Measurements from ENCODE around the gene NEB.
"Not testable (repeated sequence)": the region's sequence is repeated elsewhere in the genome, so short reads cannot be mapped to it uniquely, and the experiment has no call there.

Gene NEB

DNA sequence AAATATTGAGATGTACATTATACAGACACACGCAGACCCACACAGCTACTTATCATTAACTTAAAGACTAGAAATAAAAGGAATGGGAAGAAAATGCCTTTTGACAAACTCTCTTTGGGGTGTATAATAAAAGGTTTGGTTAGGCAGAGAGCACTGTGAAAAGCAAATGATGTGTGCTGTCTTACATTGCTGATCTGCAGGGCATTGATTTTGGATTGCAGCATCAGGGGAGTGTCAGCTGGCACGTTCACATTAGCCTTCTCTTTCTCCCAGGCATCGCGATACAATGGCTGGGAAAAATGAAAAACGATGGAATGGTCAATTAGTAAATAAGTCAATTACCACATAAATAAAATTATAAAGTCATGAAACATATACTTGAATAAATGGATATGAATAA, 131.9 kb downstream of the NEB start:
- H3K9me3 ChIP-seq (ENCODE audit: control insufficient read depth in 1 of 2, low read length in 2 of 2); H3K4me1 ChIP-seq (ENCODE audit: control insufficient read depth in 1 of 2, insufficient read depth in 2 of 2, low read length in 2 of 2); H3K27me3 ChIP-seq (ENCODE audit: control insufficient read depth in 1 of 2, insufficient read depth in 2 of 2, low read length in 2 of 2); H3K9ac ChIP-seq (ENCODE audit: low read depth in 1 of 2, low read length in 2 of 2); H3K27ac ChIP-seq (ENCODE audit: low read depth, low read length); H3K36me3 ChIP-seq (ENCODE audit: control insufficient read depth in 1 of 2, insufficient read depth in 2 of 2, low read length in 2 of 2); H3K4me3 ChIP-seq (ENCODE audit: low read depth in 1 of 2, low read length in 2 of 2): not testable (repeated sequence)

DNA sequence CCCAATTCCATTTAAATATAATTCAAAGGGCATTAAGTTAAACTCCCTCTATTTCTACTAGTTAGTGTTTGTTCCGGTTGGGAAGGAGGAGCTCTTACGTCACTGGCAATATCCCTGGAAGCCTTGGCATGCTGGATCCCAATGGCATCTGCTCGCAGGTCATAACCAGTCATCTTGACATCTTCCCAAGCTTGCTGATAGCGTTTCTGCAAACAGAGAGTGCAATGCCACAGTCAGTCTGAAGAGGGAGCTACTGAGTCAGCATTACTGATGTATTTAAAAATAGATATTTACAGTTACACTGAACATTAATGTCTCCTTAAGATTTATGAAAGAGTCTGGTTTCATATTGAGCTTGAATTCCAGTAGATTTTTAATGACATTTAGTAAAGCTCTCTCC, 132.5 kb downstream of the NEB start:
- not testable (repeated sequence) for H3K27ac ChIP-seq (ENCODE audit: low read depth, low read length); H3K4me3 ChIP-seq (ENCODE audit: low read depth in 1 of 2, low read length in 2 of 2); H3K9me3 ChIP-seq (ENCODE audit: control insufficient read depth in 1 of 2, low read length in 2 of 2); H3K36me3 ChIP-seq (ENCODE audit: control insufficient read depth in 1 of 2, insufficient read depth in 2 of 2, low read length in 2 of 2); H3K27me3 ChIP-seq (ENCODE audit: control insufficient read depth in 1 of 2, insufficient read depth in 2 of 2, low read length in 2 of 2); H3K9ac ChIP-seq (ENCODE audit: low read depth in 1 of 2, low read length in 2 of 2); H3K4me1 ChIP-seq (ENCODE audit: control insufficient read depth in 1 of 2, insufficient read depth in 2 of 2, low read length in 2 of 2)

DNA sequence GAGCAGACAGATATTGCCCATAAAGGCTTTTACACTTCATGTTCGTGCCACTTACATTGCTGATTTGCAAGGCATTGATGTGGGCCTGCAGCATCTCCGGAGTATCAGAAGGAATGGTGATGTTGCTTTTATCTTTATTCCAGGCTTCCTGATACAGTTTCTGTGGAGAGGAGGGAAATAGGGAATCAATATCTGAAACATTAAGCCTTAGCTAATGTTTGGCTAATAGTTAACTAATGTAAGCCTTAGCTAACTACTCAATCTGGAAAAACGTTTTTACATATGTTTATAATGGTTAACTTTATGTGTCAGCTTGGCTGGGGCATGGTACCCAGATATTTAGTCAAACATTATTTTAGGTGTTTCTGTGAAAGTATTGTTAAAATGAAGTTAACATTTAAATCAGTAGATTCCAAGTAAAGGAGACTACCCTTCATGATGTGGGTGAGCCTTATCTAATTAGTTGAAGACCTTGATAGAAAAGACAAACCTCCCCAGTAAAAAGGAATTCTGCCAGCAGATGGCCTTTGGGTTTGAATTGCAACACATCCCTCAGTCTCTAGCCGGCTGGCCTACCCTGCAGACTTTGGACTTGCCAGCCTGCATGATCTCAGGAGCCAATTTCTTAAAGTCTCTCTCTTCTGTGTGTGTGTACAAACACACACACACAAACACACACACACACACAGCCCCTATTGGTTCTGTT, 137.2 kb downstream of the NEB start:
- H3K4me1 ChIP-seq (ENCODE audit: control insufficient read depth in 1 of 2, insufficient read depth in 2 of 2, low read length in 2 of 2); H3K27ac ChIP-seq (ENCODE audit: low read depth, low read length); H3K27me3 ChIP-seq (ENCODE audit: control insufficient read depth in 1 of 2, insufficient read depth in 2 of 2, low read length in 2 of 2); H3K36me3 ChIP-seq (ENCODE audit: control insufficient read depth in 1 of 2, insufficient read depth in 2 of 2, low read length in 2 of 2); H3K4me3 ChIP-seq (ENCODE audit: low read depth in 1 of 2, low read length in 2 of 2); H3K9me3 ChIP-seq (ENCODE audit: control insufficient read depth in 1 of 2, low read length in 2 of 2); H3K9ac ChIP-seq (ENCODE audit: low read depth in 1 of 2, low read length in 2 of 2): not testable (repeated sequence)

DNA sequence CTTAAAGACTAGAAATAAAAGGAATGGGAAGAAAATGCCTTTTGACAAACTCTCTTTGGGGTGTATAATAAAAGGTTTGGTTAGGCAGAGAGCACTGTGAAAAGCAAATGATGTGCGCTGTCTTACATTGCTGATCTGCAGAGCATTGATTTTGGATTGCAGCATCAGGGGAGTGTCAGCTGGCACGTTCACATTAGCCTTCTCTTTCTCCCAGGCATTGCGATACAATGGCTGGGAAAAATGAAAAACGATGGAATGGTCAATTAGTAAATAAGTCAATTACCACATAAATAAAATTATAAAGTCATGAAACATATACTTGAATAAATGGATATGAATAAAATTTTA, 142.4 kb downstream of the NEB start:
- not testable (repeated sequence) for H3K9me3 ChIP-seq (ENCODE audit: control insufficient read depth in 1 of 2, low read length in 2 of 2); H3K4me1 ChIP-seq (ENCODE audit: control insufficient read depth in 1 of 2, insufficient read depth in 2 of 2, low read length in 2 of 2); H3K4me3 ChIP-seq (ENCODE audit: low read depth in 1 of 2, low read length in 2 of 2); H3K9ac ChIP-seq (ENCODE audit: low read depth in 1 of 2, low read length in 2 of 2); H3K36me3 ChIP-seq (ENCODE audit: control insufficient read depth in 1 of 2, insufficient read depth in 2 of 2, low read length in 2 of 2); H3K27me3 ChIP-seq (ENCODE audit: control insufficient read depth in 1 of 2, insufficient read depth in 2 of 2, low read length in 2 of 2); H3K27ac ChIP-seq (ENCODE audit: low read depth, low read length)

DNA sequence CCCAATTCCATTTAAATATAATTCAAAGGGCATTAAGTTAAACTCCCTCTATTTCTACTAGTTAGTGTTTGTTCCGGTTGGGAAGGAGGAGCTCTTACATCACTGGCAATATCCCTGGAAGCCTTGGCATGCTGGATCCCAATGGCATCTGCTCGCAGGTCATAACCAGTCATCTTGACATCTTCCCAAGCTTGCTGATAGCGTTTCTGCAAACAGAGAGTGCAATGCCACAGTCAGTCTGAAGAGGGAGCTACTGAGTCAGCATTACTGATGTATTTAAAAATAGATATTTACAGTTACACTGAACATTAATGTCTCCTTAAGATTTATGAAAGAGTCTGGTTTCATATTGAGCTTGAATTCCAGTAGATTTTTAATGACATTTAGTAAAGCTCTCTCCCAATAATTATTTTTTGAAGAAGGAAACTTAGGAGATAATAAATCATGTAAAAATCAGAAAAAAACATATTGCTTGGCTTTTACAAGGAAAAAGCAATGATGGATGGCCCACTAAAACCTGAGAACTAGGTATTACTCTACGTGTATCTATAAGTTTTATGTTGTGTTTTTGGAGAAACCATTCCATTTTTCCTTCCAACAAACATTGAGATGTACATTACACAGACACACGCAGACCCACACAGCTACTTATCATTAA, 142.9 kb downstream of the NEB start:
- H3K9me3 ChIP-seq (ENCODE audit: control insufficient read depth in 1 of 2, low read length in 2 of 2); H3K4me1 ChIP-seq (ENCODE audit: control insufficient read depth in 1 of 2, insufficient read depth in 2 of 2, low read length in 2 of 2); H3K27me3 ChIP-seq (ENCODE audit: control insufficient read depth in 1 of 2, insufficient read depth in 2 of 2, low read length in 2 of 2); H3K27ac ChIP-seq (ENCODE audit: low read depth, low read length); H3K4me3 ChIP-seq (ENCODE audit: low read depth in 1 of 2, low read length in 2 of 2); H3K36me3 ChIP-seq (ENCODE audit: control insufficient read depth in 1 of 2, insufficient read depth in 2 of 2, low read length in 2 of 2); H3K9ac ChIP-seq (ENCODE audit: low read depth in 1 of 2, low read length in 2 of 2): not testable (repeated sequence)

DNA sequence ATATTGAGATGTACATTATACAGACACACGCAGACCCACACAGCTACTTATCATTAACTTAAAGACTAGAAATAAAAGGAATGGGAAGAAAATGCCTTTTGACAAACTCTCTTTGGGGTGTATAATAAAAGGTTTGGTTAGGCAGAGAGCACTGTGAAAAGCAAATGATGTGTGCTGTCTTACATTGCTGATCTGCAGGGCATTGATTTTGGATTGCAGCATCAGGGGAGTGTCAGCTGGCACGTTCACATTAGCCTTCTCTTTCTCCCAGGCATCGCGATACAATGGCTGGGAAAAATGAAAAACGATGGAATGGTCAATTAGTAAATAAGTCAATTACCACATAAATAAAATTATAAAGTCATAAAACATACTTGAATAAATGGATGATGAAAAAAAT, 153.0 kb downstream of the NEB start:
- not testable (repeated sequence) for H3K36me3 ChIP-seq (ENCODE audit: control insufficient read depth in 1 of 2, insufficient read depth in 2 of 2, low read length in 2 of 2); H3K27ac ChIP-seq (ENCODE audit: low read depth, low read length); H3K27me3 ChIP-seq (ENCODE audit: control insufficient read depth in 1 of 2, insufficient read depth in 2 of 2, low read length in 2 of 2); H3K4me3 ChIP-seq (ENCODE audit: low read depth in 1 of 2, low read length in 2 of 2); H3K9me3 ChIP-seq (ENCODE audit: control insufficient read depth in 1 of 2, low read length in 2 of 2); H3K9ac ChIP-seq (ENCODE audit: low read depth in 1 of 2, low read length in 2 of 2); H3K4me1 ChIP-seq (ENCODE audit: control insufficient read depth in 1 of 2, insufficient read depth in 2 of 2, low read length in 2 of 2)

DNA sequence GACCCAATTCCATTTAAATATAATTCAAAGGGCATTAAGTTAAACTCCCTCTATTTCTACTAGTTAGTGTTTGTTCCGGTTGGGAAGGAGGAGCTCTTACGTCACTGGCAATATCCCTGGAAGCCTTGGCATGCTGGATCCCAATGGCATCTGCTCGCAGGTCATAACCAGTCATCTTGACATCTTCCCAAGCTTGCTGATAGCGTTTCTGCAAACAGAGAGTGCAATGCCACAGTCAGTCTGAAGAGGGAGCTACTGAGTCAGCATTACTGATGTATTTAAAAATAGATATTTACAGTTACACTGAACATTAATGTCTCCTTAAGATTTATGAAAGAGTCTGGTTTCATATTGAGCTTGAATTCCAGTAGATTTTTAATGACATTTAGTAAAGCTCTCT, 153.6 kb downstream of the NEB start:
- not testable (repeated sequence) for H3K9ac ChIP-seq (ENCODE audit: low read depth in 1 of 2, low read length in 2 of 2); H3K27me3 ChIP-seq (ENCODE audit: control insufficient read depth in 1 of 2, insufficient read depth in 2 of 2, low read length in 2 of 2); H3K36me3 ChIP-seq (ENCODE audit: control insufficient read depth in 1 of 2, insufficient read depth in 2 of 2, low read length in 2 of 2); H3K27ac ChIP-seq (ENCODE audit: low read depth, low read length); H3K4me3 ChIP-seq (ENCODE audit: low read depth in 1 of 2, low read length in 2 of 2); H3K4me1 ChIP-seq (ENCODE audit: control insufficient read depth in 1 of 2, insufficient read depth in 2 of 2, low read length in 2 of 2); H3K9me3 ChIP-seq (ENCODE audit: control insufficient read depth in 1 of 2, low read length in 2 of 2)

DNA sequence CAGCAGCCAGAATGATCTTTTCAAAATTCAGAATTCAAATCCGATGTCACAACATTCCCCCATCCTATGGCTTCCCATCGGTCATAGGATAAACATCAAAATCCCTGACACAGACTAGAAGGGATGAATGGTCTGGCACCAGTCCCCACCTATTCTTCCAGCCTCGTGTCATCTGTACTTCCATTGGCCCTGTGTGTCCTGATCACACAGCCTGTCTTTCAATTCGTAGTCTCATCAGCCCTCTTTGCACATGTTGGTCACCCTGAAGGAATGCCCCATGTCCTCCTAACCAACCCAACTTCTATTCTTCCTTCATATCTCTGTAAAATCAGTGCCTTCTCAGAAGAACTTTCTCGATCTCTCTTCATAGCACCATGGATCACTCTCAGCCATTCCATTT, 157.2 kb downstream of the NEB start:
- H3K27me3 ChIP-seq (ENCODE audit: control insufficient read depth in 1 of 2, insufficient read depth in 2 of 2, low read length in 2 of 2): no peaks in the 10 kb centered on the region
- H3K4me1 ChIP-seq (ENCODE audit: control insufficient read depth in 1 of 2, insufficient read depth in 2 of 2, low read length in 2 of 2): no peaks in the 10 kb centered on the region
- no peaks in the 10 kb centered on the region for H3K9me3 ChIP-seq (ENCODE audit: control insufficient read depth in 1 of 2, low read length in 2 of 2)
- H3K9ac ChIP-seq (ENCODE audit: low read depth in 1 of 2, low read length in 2 of 2): no peak overlapping the region
- no peaks in the 10 kb centered on the region for H3K36me3 ChIP-seq (ENCODE audit: control insufficient read depth in 1 of 2, insufficient read depth in 2 of 2, low read length in 2 of 2)
- no peak overlapping the region for H3K27ac ChIP-seq (ENCODE audit: low read depth, low read length)
- H3K4me3 ChIP-seq (ENCODE audit: low read depth in 1 of 2, low read length in 2 of 2): no peak overlapping the region

DNA sequence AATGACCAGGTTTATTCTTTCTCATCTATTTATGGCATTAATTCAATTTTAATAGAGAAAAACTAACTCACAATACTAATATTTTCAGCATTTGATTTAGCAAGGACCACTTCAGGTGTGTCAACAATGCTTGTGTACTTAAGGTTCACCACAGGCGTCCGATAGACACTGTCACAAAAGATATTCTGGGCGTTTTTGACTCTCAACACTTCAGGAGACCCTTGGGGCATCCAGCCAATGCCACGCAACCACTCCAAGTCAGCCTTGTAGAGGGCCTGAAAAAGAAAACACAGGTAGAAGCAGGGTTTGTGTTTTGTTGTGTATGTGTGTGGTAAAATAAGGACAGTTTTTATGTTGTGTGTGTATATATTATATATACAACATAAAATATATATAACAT, 158.2 kb downstream of the NEB start:
- H3K27ac ChIP-seq (ENCODE audit: low read depth, low read length): no peak overlapping the region
- no peaks in the 10 kb centered on the region for H3K36me3 ChIP-seq (ENCODE audit: control insufficient read depth in 1 of 2, insufficient read depth in 2 of 2, low read length in 2 of 2)
- no peaks in the 10 kb centered on the region for H3K4me1 ChIP-seq (ENCODE audit: control insufficient read depth in 1 of 2, insufficient read depth in 2 of 2, low read length in 2 of 2)

DNA sequence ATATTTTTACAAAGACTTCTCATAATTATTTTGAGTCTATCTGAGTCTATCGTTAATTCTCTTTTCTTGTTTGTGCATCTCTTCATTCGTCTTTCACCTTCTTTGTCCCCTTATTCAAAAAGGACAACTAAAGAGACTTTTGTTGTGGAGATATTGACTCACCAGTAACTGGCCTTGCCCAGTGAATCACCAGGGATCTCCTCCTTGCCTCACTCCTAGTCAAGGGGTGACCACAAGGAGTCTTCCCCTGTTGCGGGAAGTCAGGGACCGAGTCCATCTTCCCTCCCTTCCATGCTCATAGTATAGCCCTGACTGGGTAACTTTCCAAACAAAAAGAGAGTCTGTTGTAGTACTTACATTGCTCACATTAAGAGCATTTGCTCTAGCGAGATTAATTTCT, 158.9 kb downstream of the NEB start:
- no peaks in the 10 kb centered on the region for H3K27me3 ChIP-seq (ENCODE audit: control insufficient read depth in 1 of 2, insufficient read depth in 2 of 2, low read length in 2 of 2)

More for the DNA sequence above, 158.2 kb downstream of the NEB start:
- Histone ChIP-seq H3K9me3 (ENCODE audit: control insufficient read depth in 1 of 2, low read length in 2 of 2) (no peaks in the 10 kb centered on the region), H3K27me3 (ENCODE audit: control insufficient read depth in 1 of 2, insufficient read depth in 2 of 2, low read length in 2 of 2) (no peaks in the 10 kb centered on the region), H3K4me3 (ENCODE audit: low read depth in 1 of 2, low read length in 2 of 2) (no peak overlapping the region), H3K9ac (ENCODE audit: low read depth in 1 of 2, low read length in 2 of 2) (no peak overlapping the region)

DNA sequence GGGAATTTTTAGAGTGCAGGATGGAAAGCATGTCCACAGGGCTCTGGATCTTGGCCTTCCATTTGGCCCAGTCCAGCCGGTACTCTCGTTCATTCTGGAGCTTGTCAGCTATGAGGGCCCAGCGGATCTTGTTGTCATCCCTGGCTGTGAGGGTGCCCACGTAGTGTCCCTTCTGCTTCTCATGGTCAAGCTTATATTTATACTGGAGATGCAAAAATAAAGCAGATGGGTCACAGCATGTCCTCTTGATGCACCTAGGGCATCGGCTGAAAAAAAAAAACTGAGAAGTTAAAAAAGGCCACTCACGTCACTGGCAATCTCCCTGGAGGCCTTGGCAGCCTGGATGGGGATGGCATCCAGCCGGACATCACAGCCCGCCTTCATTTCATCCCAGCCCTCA, 164.1 kb downstream of the NEB start:
- H3K27me3 ChIP-seq (ENCODE audit: control insufficient read depth in 1 of 2, insufficient read depth in 2 of 2, low read length in 2 of 2): no peaks in the 10 kb centered on the region
- H3K9ac ChIP-seq (ENCODE audit: low read depth in 1 of 2, low read length in 2 of 2): no peak overlapping the region
- H3K4me3 ChIP-seq (ENCODE audit: low read depth in 1 of 2, low read length in 2 of 2): no peak overlapping the region
- no peak overlapping the region for H3K27ac ChIP-seq (ENCODE audit: low read depth, low read length)
- H3K4me1 ChIP-seq (ENCODE audit: control insufficient read depth in 1 of 2, insufficient read depth in 2 of 2, low read length in 2 of 2): no peaks in the 10 kb centered on the region
- H3K9me3 ChIP-seq (ENCODE audit: control insufficient read depth in 1 of 2, low read length in 2 of 2): no peaks in the 10 kb centered on the region
- no peaks in the 10 kb centered on the region for H3K36me3 ChIP-seq (ENCODE audit: control insufficient read depth in 1 of 2, insufficient read depth in 2 of 2, low read length in 2 of 2)

More for the DNA sequence above, 158.9 kb downstream of the NEB start:
- H3K9ac ChIP-seq (ENCODE audit: low read depth in 1 of 2, low read length in 2 of 2): no peak overlapping the region
- H3K4me1 ChIP-seq (ENCODE audit: control insufficient read depth in 1 of 2, insufficient read depth in 2 of 2, low read length in 2 of 2): no peaks in the 10 kb centered on the region
- no peak overlapping the region for H3K27ac ChIP-seq (ENCODE audit: low read depth, low read length)
- H3K36me3 ChIP-seq (ENCODE audit: control insufficient read depth in 1 of 2, insufficient read depth in 2 of 2, low read length in 2 of 2): no peaks in the 10 kb centered on the region
- no peaks in the 10 kb centered on the region for H3K9me3 ChIP-seq (ENCODE audit: control insufficient read depth in 1 of 2, low read length in 2 of 2)
- no peak overlapping the region for H3K4me3 ChIP-seq (ENCODE audit: low read depth in 1 of 2, low read length in 2 of 2)
